Right ventricle myocardium inferior (tissue), 1 donor: ENCODE measurements around the gene CREB5. TPM values are rescaled to one million over a fixed set of nuclear protein-coding genes. Genes with fewer than 3 reads are reported as not detected.

Experiments
- ATAC-seq: fragments of 200-7000 bp; cut with Tn5 transposase; one replicate; pipeline ENCODE4 v1.9.1; 2020; ENCODE audit warnings: mild to moderate bottlenecking, moderate library complexity
- DNase-seq: peaks from one replicate; pipeline ENCODE4 v3.0.0; 2021; ENCODE audit errors: missing footprints
- intact Hi-C: fragments of 100-400 bp; cut with DNase I; formaldehyde crosslinking; loops from one replicate; pipeline ENCODE4 v1.11.0; 2022
- total RNA-seq: library from RNA; stranded (reverse); fragmentation: NEBNext Ultra II Directional; extraction: Animal tissue kit (Norgen Biotek cat#: 25700); gene quantifications from one replicate; pipeline ENCODE4 v1.2.1, GENCODE V29; 2021
- donor health status: DM: no; HTN: yes; CAD: no; lungs with severe emphysema.

CREB5 gene
- total RNA-seq, 1 donor from 2014 or later, result 4.8 TPM

GRCh38 chr7:28524978-28525377 is 112.7 kb downstream of the CREB5 start:
- ATAC-seq (no peak), DNase-seq (no peak)
- intact Hi-C loops, result no loop called here

- intact Hi-C loops, result no loop called here
- DNase-seq, result no peak
Measured at GRCh38 chr7:28528899-28529298, 116.6 kb downstream of the CREB5 start.

GRCh38 chr7:28529755-28530154 is 117.4 kb downstream of the CREB5 start:
- ATAC-seq (no peak), DNase-seq (no peak)
- intact Hi-C loops, result loop anchor here (5.0 kb wide), 1 partner anchor 117 kb away; the partner anchor contains the start of gene CREB5

More at GRCh38 chr7:28528899-28529298, 116.6 kb downstream of the CREB5 start:
- peak; percentile 29 for ATAC-seq

- peak; percentile 45 for ATAC-seq
- intact Hi-C loops, result loop anchor here (5.0 kb wide), 1 partner anchor 118 kb away; the partner anchor contains the start of gene CREB5
Measured at GRCh38 chr7:28530175-28530802, 118.0 kb downstream of the CREB5 start.

GRCh38 chr7:28530803-28531175 is 118.5 kb downstream of the CREB5 start:
- intact Hi-C loops, result loop anchor here (5.0 kb wide), 1 partner anchor 118 kb away; the partner anchor contains the start of gene CREB5
- ATAC-seq, result no peak

More at GRCh38 chr7:28530175-28530802, 118.0 kb downstream of the CREB5 start:
- DNase-seq, result no peak

GRCh38 chr7:28531291-28531690 is 119.0 kb downstream of the CREB5 start:
- ATAC-seq, result no peak
- intact Hi-C loops, result loop anchor here (5.0 kb wide), 1 partner anchor 119 kb away; the partner anchor contains the start of gene CREB5

More at GRCh38 chr7:28530803-28531175, 118.5 kb downstream of the CREB5 start:
- DNase-seq, result no peak

GRCh38 chr7:28532181-28532580 is 119.9 kb downstream of the CREB5 start:
- intact Hi-C loops, result loop anchor here (5.0 kb wide), 1 partner anchor 120 kb away; the partner anchor contains the start of gene CREB5
- no peak for DNase-seq
- ATAC-seq, result no peak

More at GRCh38 chr7:28531291-28531690, 119.0 kb downstream of the CREB5 start:
- no peak for DNase-seq

- intact Hi-C loops, result loop anchor here (5.0 kb wide), 1 partner anchor 121 kb away; the partner anchor contains the start of gene CREB5
- no peak for ATAC-seq
- no peak for DNase-seq
Measured at GRCh38 chr7:28533267-28533666, 120.9 kb downstream of the CREB5 start.

GRCh38 chr7:28533731-28534531 is 121.6 kb downstream of the CREB5 start:
- ATAC-seq, result peak; percentile 88
- DNase-seq, result peak; percentile 75
- intact Hi-C loops, result loop anchor here (5.0 kb wide), 1 partner anchor 122 kb away; the partner anchor contains the start of gene CREB5

GRCh38 chr7:28536259-28536658 is 123.9 kb downstream of the CREB5 start:
- ATAC-seq (no peak), DNase-seq (no peak)
- intact Hi-C loops, result no loop called here

- ATAC-seq (no peak), DNase-seq (no peak)
- intact Hi-C loops, result no loop called here
Measured at GRCh38 chr7:28539289-28539981, 127.1 kb downstream of the CREB5 start.

- DNase-seq (no peak), ATAC-seq (no peak)
- intact Hi-C loops, result no loop called here
Measured at GRCh38 chr7:28542410-28542809, 130.1 kb downstream of the CREB5 start.

GRCh38 chr7:28544453-28545117 is 132.3 kb downstream of the CREB5 start:
- ATAC-seq (no peak), DNase-seq (no peak)
- intact Hi-C loops, result no loop called here

- intact Hi-C loops, result no loop called here
- no peak for DNase-seq
- no peak for ATAC-seq
Measured at GRCh38 chr7:28546067-28546466, 133.7 kb downstream of the CREB5 start.

GRCh38 chr7:28547115-28547514 is 134.8 kb downstream of the CREB5 start:
- intact Hi-C loops, result no loop called here
- ATAC-seq (no peak), DNase-seq (no peak)

GRCh38 chr7:28548416-28548815 is 136.1 kb downstream of the CREB5 start:
- ATAC-seq (no peak), DNase-seq (no peak)
- intact Hi-C loops, result no loop called here

- intact Hi-C loops, result no loop called here
- DNase-seq (no peak), ATAC-seq (no peak)
Measured at GRCh38 chr7:28549998-28550397, 137.7 kb downstream of the CREB5 start.

GRCh38 chr7:28550580-28551186 is 138.4 kb downstream of the CREB5 start:
- DNase-seq (no peak), ATAC-seq (no peak)
- intact Hi-C loops, result no loop called here
